Measurements from ENCODE around the gene SLC26A11.

SLC26A11 gene

GRCh38 chr17:80219013-80219762 is 1.0 kb upstream of the SLC26A11 start:
- DNase-seq (ENCODE audit: low spot score), result peak; percentile 30
- ChIA-PET POLR2A (ENCODE audit: low non-redundant PET) (no interaction called here), CTCF (interaction anchor here (0.6 to 1.6 kb wide), 3 partner anchors 51 to 118 kb away, joined by 3 to 5 read pairs (median 5); partner anchors contain the start of gene GAA)
- H3K27ac ChIP-seq, result peak overlapping the region; percentile 70
- TF ChIP-seq CTCF (conservative IDR thresholded peaks at IDR 0.05; ENCODE audit: low read depth), result no peak

- H3K27ac ChIP-seq, result peak overlapping the region; percentile 70
- CTCF ChIA-PET, result interaction anchor here (0.6 to 1.6 kb wide), 4 partner anchors 20 to 118 kb away, joined by 3 to 5 read pairs (median 4); partner anchors contain the start of gene GAA
- POLR2A ChIA-PET (ENCODE audit: low non-redundant PET), result interaction anchor here (0.6 kb wide), 1 partner anchor 36 kb away, joined by 3 read pairs; no protein-coding TSS in a partner anchor
- TF ChIP-seq CTCF (conservative IDR thresholded peaks at IDR 0.05; ENCODE audit: low read depth), result no peak
- DNase-seq (ENCODE audit: low spot score), result no peak
Measured at GRCh38 chr17:80219763-80220053, 519 bp upstream of the SLC26A11 start.

GRCh38 chr17:80220736-80221215 is 549 bp downstream of the SLC26A11 start:
- ChIA-PET POLR2A (ENCODE audit: low non-redundant PET) (interaction anchor here (0.5 kb wide), 1 partner anchor 22 kb away, joined by 9 read pairs; no protein-coding TSS in a partner anchor), CTCF (interaction anchor here (1.6 kb wide), 1 partner anchor 119 kb away, joined by 5 read pairs; the partner anchor contains the start of gene GAA)
- DNase-seq (ENCODE audit: low spot score), result no peak
- no peak for TF ChIP-seq CTCF (conservative IDR thresholded peaks at IDR 0.05; ENCODE audit: low read depth)
- peak overlapping the region; percentile 70 for H3K27ac ChIP-seq

GRCh38 chr17:80221351-80222105 is 1.3 kb downstream of the SLC26A11 start:
- H3K27ac ChIP-seq, result peak overlapping the region; percentile 70; the same call in 1 of the 2 replicates
- no peak for DNase-seq (ENCODE audit: low spot score)
- no peak for TF ChIP-seq CTCF (conservative IDR thresholded peaks at IDR 0.05; ENCODE audit: low read depth)
- CTCF ChIA-PET, result no interaction called here
- POLR2A ChIA-PET (ENCODE audit: low non-redundant PET), result no interaction called here

GRCh38 chr17:80222376-80223141 is 2.3 kb downstream of the SLC26A11 start:
- ChIA-PET CTCF (no interaction called here), POLR2A (ENCODE audit: low non-redundant PET) (no interaction called here)
- TF ChIP-seq CTCF (conservative IDR thresholded peaks at IDR 0.05; ENCODE audit: low read depth), result no peak
- no peak for DNase-seq (ENCODE audit: low spot score)
- peak overlapping the region; percentile 9; the same call in 1 of the 2 replicates for H3K27ac ChIP-seq

All from RWPE1 (cell line).